ENCODE measurements around the gene CCP110. TPM values are rescaled to one million over a fixed set of nuclear protein-coding genes. Genes with fewer than 3 reads are reported as not detected.

Gene CCP110, protein sequence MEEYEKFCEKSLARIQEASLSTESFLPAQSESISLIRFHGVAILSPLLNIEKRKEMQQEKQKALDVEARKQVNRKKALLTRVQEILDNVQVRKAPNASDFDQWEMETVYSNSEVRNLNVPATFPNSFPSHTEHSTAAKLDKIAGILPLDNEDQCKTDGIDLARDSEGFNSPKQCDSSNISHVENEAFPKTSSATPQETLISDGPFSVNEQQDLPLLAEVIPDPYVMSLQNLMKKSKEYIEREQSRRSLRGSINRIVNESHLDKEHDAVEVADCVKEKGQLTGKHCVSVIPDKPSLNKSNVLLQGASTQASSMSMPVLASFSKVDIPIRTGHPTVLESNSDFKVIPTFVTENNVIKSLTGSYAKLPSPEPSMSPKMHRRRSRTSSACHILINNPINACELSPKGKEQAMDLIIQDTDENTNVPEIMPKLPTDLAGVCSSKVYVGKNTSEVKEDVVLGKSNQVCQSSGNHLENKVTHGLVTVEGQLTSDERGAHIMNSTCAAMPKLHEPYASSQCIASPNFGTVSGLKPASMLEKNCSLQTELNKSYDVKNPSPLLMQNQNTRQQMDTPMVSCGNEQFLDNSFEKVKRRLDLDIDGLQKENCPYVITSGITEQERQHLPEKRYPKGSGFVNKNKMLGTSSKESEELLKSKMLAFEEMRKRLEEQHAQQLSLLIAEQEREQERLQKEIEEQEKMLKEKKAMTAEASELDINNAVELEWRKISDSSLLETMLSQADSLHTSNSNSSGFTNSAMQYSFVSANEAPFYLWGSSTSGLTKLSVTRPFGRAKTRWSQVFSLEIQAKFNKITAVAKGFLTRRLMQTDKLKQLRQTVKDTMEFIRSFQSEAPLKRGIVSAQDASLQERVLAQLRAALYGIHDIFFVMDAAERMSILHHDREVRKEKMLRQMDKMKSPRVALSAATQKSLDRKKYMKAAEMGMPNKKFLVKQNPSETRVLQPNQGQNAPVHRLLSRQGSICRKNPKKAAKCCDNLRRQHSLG
- 10 to 100 TPM in 2 of 6 donors, 1 to 10 TPM in 4; 5.1 to 12.6 (median 9.6) TPM for polyA plus RNA-seq (ENCODE audit: low read depth in 6 of 6)

DNA sequence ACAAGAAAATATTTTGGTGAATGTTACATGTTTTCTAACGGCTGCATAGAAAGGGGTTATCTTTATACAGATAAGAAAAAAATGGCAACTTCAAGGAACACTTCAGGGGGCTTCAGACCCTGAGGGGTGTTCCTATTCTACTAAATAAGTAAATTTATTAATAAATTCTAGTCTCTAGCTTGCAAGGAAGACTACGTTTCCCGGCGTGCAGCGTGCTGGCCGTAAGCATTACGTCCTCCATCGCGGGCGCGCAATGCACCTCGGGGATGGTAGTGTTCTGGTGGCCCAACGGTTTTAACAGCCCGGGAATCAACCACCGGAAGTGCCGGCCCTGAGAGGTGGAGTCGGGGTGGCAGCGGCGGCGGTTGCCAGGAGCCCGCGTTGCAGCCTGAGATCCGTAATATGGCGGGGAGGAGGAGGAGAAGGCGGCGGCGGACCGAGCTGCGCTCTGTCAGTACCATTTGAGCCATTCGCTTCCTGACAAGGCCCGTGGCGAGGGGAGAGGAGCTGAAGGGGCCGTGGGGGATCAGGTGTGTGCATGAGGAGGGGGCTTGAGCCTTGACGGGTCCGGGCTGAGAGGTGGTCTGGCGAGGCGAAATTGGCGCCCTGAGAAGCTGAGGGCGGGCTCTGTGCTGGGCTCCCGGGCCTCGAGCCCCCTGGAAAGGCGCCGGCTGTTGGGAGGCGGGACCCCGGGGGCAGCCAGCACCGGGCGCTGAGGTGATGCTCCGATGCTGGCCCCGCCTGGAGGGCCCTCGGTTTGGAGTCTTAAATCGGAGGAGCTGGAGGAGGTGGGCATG, at the start of gene CCP110:
TSS of gene CCP110 (plus strand) at position 384 of the 797 bp plus-strand sequence. CDS start 3,940 bp downstream, outside the sequence.
- Mint-ChIP-seq H3K4me3 (peak within 1 kb of the TSS; percentile 90 to 100 (median 96)), H3K9me3 (no peaks in the 10 kb centered on the region), H3K4me1 (peaks cover 28 to 52% (median 50%) of the 10 kb centered on the region in 3 donors), H3K27me3 (no peaks in the 10 kb centered on the region), H3K36me3 (peaks cover 2 to 7% of the 10 kb centered on the region in 2 donors), H3K27ac (peak within 1 kb of the TSS; percentile 88 to 98 (median 96))
- peak; percentile 83 to 86 for ATAC-seq (ENCODE audit: low read depth in 2 of 2)
- DNase-seq: peak; percentile 93

GRCh38 chr16:19474617-19475016, 49.1 kb upstream of the CCP110 start:
- H3K4me1 Mint-ChIP-seq: no peaks in the 10 kb centered on the region
- no peak overlapping the region for H3K27ac Mint-ChIP-seq
- H3K4me3 Mint-ChIP-seq: no peak overlapping the region
- DNase-seq: no peak
- H3K36me3 Mint-ChIP-seq: no peaks in the 10 kb centered on the region
- no peak for ATAC-seq (ENCODE audit: low read depth in 2 of 2)
- H3K27me3 Mint-ChIP-seq: peaks cover 10 to 25% (median 20%) of the 10 kb centered on the region in 3 donors
- peaks cover 0 to 3% (median 0%) of the 10 kb centered on the region in 7 donors for H3K9me3 Mint-ChIP-seq

GRCh38 chr16:19478505-19478904, 45.2 kb upstream of the CCP110 start:
- no peak overlapping the region for H3K4me3 Mint-ChIP-seq
- peaks cover 0 to 3% (median 0%) of the 10 kb centered on the region in 7 donors for H3K9me3 Mint-ChIP-seq
- no peak for DNase-seq
- no peak overlapping the region for H3K27ac Mint-ChIP-seq
- no peaks in the 10 kb centered on the region for H3K36me3 Mint-ChIP-seq
- no peaks in the 10 kb centered on the region for H3K4me1 Mint-ChIP-seq
- no peak for ATAC-seq (ENCODE audit: low read depth in 2 of 2)
- H3K27me3 Mint-ChIP-seq: peaks cover 10 to 25% (median 23%) of the 10 kb centered on the region in 3 donors

DNA sequence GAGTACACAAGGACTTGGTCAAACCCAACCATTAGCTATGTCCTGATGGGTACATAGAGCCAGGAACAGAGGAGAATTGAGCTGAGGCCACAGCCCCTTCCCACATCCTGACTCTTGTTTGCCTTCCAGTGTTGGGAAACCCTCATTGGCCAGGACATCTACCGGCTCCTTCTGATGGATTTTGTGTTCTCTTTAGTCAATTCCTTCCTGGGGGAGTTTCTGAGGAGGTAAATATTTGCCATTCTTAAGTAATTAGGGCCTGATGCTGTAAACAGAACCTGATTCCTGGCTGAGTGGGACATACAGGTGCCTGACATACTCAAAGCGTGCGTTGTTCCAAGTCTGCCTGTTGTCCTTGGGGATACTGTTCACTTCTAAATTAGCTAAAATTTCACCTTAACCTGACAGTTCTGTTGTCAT, 44.4 kb upstream of the CCP110 start:
- peaks cover 0 to 3% (median 0%) of the 10 kb centered on the region in 7 donors for H3K9me3 Mint-ChIP-seq
- no peak for DNase-seq
- H3K36me3 Mint-ChIP-seq: no peaks in the 10 kb centered on the region
- no peak overlapping the region for H3K27ac Mint-ChIP-seq
- H3K27me3 Mint-ChIP-seq: peaks cover 10 to 25% (median 23%) of the 10 kb centered on the region in 3 donors
- H3K4me1 Mint-ChIP-seq: no peaks in the 10 kb centered on the region
- no peak overlapping the region for H3K4me3 Mint-ChIP-seq
- no peak for ATAC-seq (ENCODE audit: low read depth in 2 of 2)

GRCh38 chr16:19481296-19481695, 42.4 kb upstream of the CCP110 start:
- no peak for ATAC-seq (ENCODE audit: low read depth in 2 of 2)
- Mint-ChIP-seq H3K4me3 (no peak overlapping the region), H3K36me3 (no peaks in the 10 kb centered on the region), H3K4me1 (no peaks in the 10 kb centered on the region), H3K27ac (no peak overlapping the region), H3K27me3 (peaks cover 10 to 21% (median 19%) of the 10 kb centered on the region in 3 donors), H3K9me3 (peaks cover 0 to 3% (median 0%) of the 10 kb centered on the region in 7 donors)
- DNase-seq: no peak

GRCh38 chr16:19481769-19482168, 42.0 kb upstream of the CCP110 start:
- ATAC-seq (ENCODE audit: low read depth in 2 of 2): no peak
- Mint-ChIP-seq H3K4me1 (no peaks in the 10 kb centered on the region), H3K27ac (no peak overlapping the region), H3K36me3 (no peaks in the 10 kb centered on the region), H3K27me3 (peaks cover 10 to 17% (median 14%) of the 10 kb centered on the region in 3 donors), H3K4me3 (no peak overlapping the region), H3K9me3 (no peaks in the 10 kb centered on the region)
- DNase-seq: no peak

- Mint-ChIP-seq H3K27me3 (peaks cover 10 to 17% (median 14%) of the 10 kb centered on the region in 3 donors), H3K9me3 (no peaks in the 10 kb centered on the region), H3K4me3 (no peak overlapping the region), H3K4me1 (no peaks in the 10 kb centered on the region), H3K36me3 (no peaks in the 10 kb centered on the region), H3K27ac (no peak overlapping the region)
- ATAC-seq (ENCODE audit: low read depth in 2 of 2): no peak
- no peak for DNase-seq
Observed at GRCh38 chr16:19482291-19482690, 41.5 kb upstream of the CCP110 start.

GRCh38 chr16:19484096-19484495, 39.6 kb upstream of the CCP110 start:
- Mint-ChIP-seq H3K27me3 (peaks cover 0 to 7% (median 2%) of the 10 kb centered on the region in 3 donors), H3K27ac (no peak overlapping the region), H3K9me3 (no peaks in the 10 kb centered on the region), H3K4me3 (no peak overlapping the region), H3K4me1 (no peaks in the 10 kb centered on the region), H3K36me3 (no peaks in the 10 kb centered on the region)
- no peak for ATAC-seq (ENCODE audit: low read depth in 2 of 2)
- no peak for DNase-seq

GRCh38 chr16:19485611-19486010, 38.1 kb upstream of the CCP110 start:
- peaks cover 0 to 7% (median 0%) of the 10 kb centered on the region in 3 donors for H3K27me3 Mint-ChIP-seq
- no peaks in the 10 kb centered on the region for H3K36me3 Mint-ChIP-seq
- no peaks in the 10 kb centered on the region for H3K4me1 Mint-ChIP-seq
- H3K27ac Mint-ChIP-seq: no peak overlapping the region
- H3K4me3 Mint-ChIP-seq: no peak overlapping the region
- no peak for DNase-seq
- no peaks in the 10 kb centered on the region for H3K9me3 Mint-ChIP-seq
- ATAC-seq (ENCODE audit: low read depth in 2 of 2): no peak

- Mint-ChIP-seq H3K36me3 (no peaks in the 10 kb centered on the region), H3K9me3 (no peaks in the 10 kb centered on the region), H3K4me3 (no peak overlapping the region), H3K27me3 (peaks cover 0 to 4% (median 0%) of the 10 kb centered on the region in 3 donors), H3K4me1 (no peaks in the 10 kb centered on the region), H3K27ac (no peak overlapping the region)
- ATAC-seq (ENCODE audit: low read depth in 2 of 2) (no peak), DNase-seq (no peak)
Observed at GRCh38 chr16:19486051-19486450, 37.7 kb upstream of the CCP110 start.

DNA sequence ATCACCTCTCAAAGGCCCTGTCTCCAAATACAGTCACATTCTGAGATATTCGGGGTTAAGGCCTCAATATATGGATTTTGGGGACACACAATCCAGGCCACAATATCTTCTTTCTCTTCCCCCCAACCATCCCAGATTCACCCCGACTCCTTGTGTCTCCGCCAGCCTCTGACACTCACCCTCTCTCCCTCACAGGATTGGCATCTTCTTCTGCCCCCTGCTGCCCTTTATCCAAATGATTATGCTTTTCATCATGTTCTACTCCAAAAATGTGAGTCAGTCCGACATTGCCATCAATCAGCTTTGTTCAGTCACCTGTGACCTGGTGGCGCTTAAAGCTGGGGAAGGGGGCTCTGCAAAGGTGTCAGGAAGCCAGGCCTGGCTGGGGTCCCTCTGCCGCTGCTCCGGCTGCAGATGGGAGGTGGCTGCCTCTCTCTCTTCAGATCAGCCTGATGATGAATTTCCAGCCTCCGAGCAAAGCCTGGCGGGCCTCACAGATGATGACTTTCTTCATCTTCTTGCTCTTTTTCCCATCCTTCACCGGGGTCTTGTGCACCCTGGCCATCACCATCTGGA, 36.9 kb upstream of the CCP110 start:
- DNase-seq: no peak
- H3K27ac Mint-ChIP-seq: peak overlapping the region in 1 of 6 donors; percentile 78
- H3K4me3 Mint-ChIP-seq: no peak overlapping the region
- no peaks in the 10 kb centered on the region for H3K36me3 Mint-ChIP-seq
- no peaks in the 10 kb centered on the region for H3K27me3 Mint-ChIP-seq
- H3K9me3 Mint-ChIP-seq: no peaks in the 10 kb centered on the region
- no peaks in the 10 kb centered on the region for H3K4me1 Mint-ChIP-seq
- no peak for ATAC-seq (ENCODE audit: low read depth in 2 of 2)

DNA sequence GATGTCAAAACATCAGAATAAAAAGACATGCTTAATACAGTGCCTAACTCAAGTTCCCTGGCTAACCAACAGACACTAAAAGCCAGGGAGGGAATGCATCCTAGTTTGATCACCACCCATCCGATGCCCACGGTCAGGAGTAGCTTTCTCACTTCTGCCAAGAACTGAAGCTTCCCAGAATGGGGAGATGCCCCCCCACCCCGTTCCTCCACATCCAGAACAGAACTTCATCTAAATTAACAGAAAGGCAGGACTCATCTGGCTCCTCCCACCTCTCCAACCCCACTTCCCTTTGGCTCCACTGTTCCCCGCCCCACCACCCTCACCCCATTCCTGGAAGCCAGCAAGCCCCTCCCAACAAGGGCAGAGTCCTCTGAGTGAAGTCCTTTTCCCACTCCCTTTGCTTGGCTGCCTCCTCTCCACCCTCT, 35.5 kb upstream of the CCP110 start:
- no peaks in the 10 kb centered on the region for H3K27me3 Mint-ChIP-seq
- H3K4me3 Mint-ChIP-seq: no peak overlapping the region
- H3K36me3 Mint-ChIP-seq: no peaks in the 10 kb centered on the region
- DNase-seq: no peak
- ATAC-seq (ENCODE audit: low read depth in 2 of 2): no peak
- H3K4me1 Mint-ChIP-seq: peaks cover 0 to 2% (median 0%) of the 10 kb centered on the region in 3 donors
- peak overlapping the region in 2 of 6 donors; percentile 29 to 71 for H3K27ac Mint-ChIP-seq
- H3K9me3 Mint-ChIP-seq: no peaks in the 10 kb centered on the region
